Kidney epithelial cell (primary cell): Measurements from ENCODE around the gene USP53. TPM values are rescaled to one million over a fixed set of nuclear protein-coding genes. Genes with fewer than 3 reads are reported as not detected.

ENCODE experiments used
- DNase-seq: peaks from one replicate; pipeline ENCODE4 v3.0.0-alpha.2; 2010; ENCODE audit warnings: low read depth
- H3K27me3 ChIP-seq: 2 replicates; pipeline ENCODE4 v1.6.0; 2011; ENCODE audit warnings: low read length; ENCODE audit not compliant: control insufficient read depth, insufficient read depth
- H3K36me3 ChIP-seq: 2 replicates; pipeline ENCODE4 v1.5.1; 2011; ENCODE audit warnings: low read length; ENCODE audit not compliant: control insufficient read depth, insufficient read depth
- H3K4me3 ChIP-seq: 2 replicates; pipeline ENCODE4 v1.5.1; 2011; ENCODE audit warnings: low read depth, mild to moderate bottlenecking, control low read depth, low read length
- CTCF ChIP-seq: IDR thresholded peaks from 2 replicates; pipeline ENCODE4 v1.5.1; 2011; ENCODE audit warnings: mild to moderate bottlenecking, moderate library complexity, low read length, control low read depth, inconsistent platforms; ENCODE audit not compliant: insufficient read depth, poor library complexity, severe bottlenecking
- total RNA-seq: library from RNA; depleted of rRNA; stranded (reverse); fragments of >200 nt; gene quantifications from 2 replicates; pipeline ENCODE4 v1.2.3, GENCODE V29; 2015

The USP53 gene
- total RNA-seq, 1 donor from 2014 or later = 32.8 TPM

GRCh38 chr4:119303587-119304305 is 91.2 kb downstream of the USP53 start:
- TF ChIP-seq CTCF = no peak
- DNase-seq = no peak
- no peaks in the 10 kb centered on the region for H3K27me3 ChIP-seq
- H3K4me3 ChIP-seq = no peak overlapping the region
- no peaks in the 10 kb centered on the region for H3K36me3 ChIP-seq

DNA sequence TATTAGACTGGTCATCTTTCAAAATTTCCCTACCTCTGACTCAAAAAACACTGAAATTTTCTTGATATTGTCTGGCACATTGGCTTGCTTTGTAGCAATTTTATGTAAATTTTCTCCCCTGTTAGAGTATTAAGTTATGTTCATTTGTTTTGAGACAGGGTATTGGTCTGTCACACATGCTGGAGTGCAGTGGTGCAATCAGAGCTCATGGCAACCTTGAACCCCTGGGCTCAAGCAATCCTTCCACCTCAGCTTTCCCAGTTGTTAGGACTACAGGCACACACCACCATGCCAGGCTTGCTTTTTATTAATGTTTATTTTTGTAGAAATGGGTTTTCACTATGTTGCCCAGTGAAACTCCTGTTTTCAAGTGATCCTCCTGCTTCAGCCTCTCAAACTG is 91.9 kb downstream of the USP53 start:
- no peak for DNase-seq
- Histone ChIP-seq H3K36me3 (no peaks in the 10 kb centered on the region), H3K4me3 (no peak overlapping the region), H3K27me3 (no peaks in the 10 kb centered on the region)
- TF ChIP-seq CTCF = no peak

DNA sequence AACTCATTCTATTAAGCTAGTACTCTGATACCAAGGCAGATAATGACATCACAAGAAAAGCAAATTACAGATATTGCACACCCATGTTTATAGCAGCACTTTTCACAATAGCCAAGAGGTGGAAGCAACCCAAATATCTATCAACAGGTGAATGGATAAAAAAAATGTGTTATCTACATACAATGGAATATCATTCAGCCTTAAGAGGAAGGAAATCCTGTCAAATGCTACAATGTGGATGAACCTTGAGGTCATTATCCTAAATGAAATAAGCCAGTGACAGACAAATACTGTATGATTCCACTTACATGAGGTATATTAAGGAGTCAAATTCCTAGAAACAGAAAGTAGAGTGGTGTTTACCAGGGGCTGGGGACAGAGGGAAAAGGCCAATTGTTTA is 95.1 kb downstream of the USP53 start:
- no peak for TF ChIP-seq CTCF
- Histone ChIP-seq H3K4me3 (no peak overlapping the region), H3K27me3 (no peaks in the 10 kb centered on the region), H3K36me3 (no peaks in the 10 kb centered on the region)
- DNase-seq = no peak

DNA sequence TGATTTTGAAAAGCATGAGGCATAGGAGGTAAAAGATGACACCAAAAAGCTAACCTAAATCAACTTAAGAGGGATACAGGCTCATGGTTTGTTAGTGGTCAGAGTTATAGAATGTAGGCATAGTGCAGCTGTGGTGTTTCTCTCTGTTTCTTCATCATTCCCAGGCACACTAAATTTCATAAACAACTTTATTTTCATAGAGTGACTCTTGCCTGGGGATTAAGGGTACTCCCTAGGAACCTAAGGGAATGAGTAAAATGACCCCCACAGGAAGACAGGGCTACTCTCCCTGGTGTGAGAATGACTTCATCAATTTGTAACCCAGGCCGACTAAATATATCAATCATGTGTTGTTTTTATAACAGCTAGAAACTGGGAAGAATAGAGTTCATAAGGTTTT is 98.3 kb downstream of the USP53 start:
- Histone ChIP-seq H3K36me3 (no peaks in the 10 kb centered on the region), H3K27me3 (no peaks in the 10 kb centered on the region), H3K4me3 (no peak overlapping the region)
- TF ChIP-seq CTCF = no peak
- DNase-seq = no peak

- TF ChIP-seq CTCF = no peak
- DNase-seq = no peak
- Histone ChIP-seq H3K27me3 (no peaks in the 10 kb centered on the region), H3K36me3 (no peaks in the 10 kb centered on the region), H3K4me3 (no peak overlapping the region)
These were observed 100.7 kb downstream of the USP53 start for GRCh38 chr4:119313237-119313636.

- Histone ChIP-seq H3K4me3 (no peak overlapping the region), H3K36me3 (no peaks in the 10 kb centered on the region), H3K27me3 (no peaks in the 10 kb centered on the region)
- TF ChIP-seq CTCF = peak; percentile 43
- peak; percentile 12 for DNase-seq
These were observed 101.8 kb downstream of the USP53 start for GRCh38 chr4:119314356-119314755.
